K562 (cell line): ENCODE results near the gene PRKD2. TPM values are rescaled to one million over a fixed set of nuclear protein-coding genes. Genes with fewer than 3 reads are reported as not detected.

ENCODE experiments used
- ADNP ChIP-seq: fragments of 200-800 bp; sonication (Bioruptor generic); IDR thresholded peaks from 2 replicates; pipeline ENCODE4 v1.6.1; 2016; ENCODE audit warnings: missing genetic modification characterization, missing compliant biosample characterization
- ESRRA ChIP-seq: fragments of 450-650 bp; IDR thresholded peaks from 2 replicates; pipeline ENCODE4 v1.6.1; 2014; ENCODE audit warnings: low read depth, mild to moderate bottlenecking, moderate library complexity, borderline replicate concordance
- HDAC1 ChIP-seq, 2 experiments: fragments of 450-650 bp; IDR thresholded peaks; 2 replicates each; pipeline ENCODE4 v1.6.1; 2016 to 2017; ENCODE audit warnings: inconsistent platforms in 1 of 2, mild to moderate bottlenecking in 1 of 2, moderate library complexity in 1 of 2
- HDAC2 ChIP-seq: fragments of 450-650 bp; IDR thresholded peaks from 2 replicates; pipeline ENCODE4 v1.6.1; 2016; ENCODE audit warnings: mild to moderate bottlenecking
- RAD21 ChIP-seq, 2 experiments: fragments of 250-450 bp in 1 of 2; fragments of 450-650 bp in 1 of 2; sonication (Bioruptor Pico) in 1 of 2; formaldehyde crosslinking in 1 of 2; IDR thresholded peaks in 1 of 2; conservative IDR thresholded peaks in 1 of 2; 2 replicates each; pipeline versions ENCODE4 v1.4.0 to v1.8.0; 2020 to 2022; ENCODE audit warnings: mild to moderate bottlenecking in 2 of 2, moderate library complexity in 1 of 2
- ZNF232 ChIP-seq: sonication (generic); formaldehyde crosslinking; IDR thresholded peaks from 2 replicates; pipeline ENCODE4 v1.8.0; 2022; ENCODE audit warnings: mild to moderate bottlenecking, missing genetic modification reagents
- polyA plus RNA-seq, 8 experiments: library from polyadenylated mRNA; depleted of rRNA in 4 of 8; stranded (reverse) in 5 of 8; unstranded in 3 of 8; fragments of >200 nt; fragmentation: Nextera tagmentation in 2 of 8; fragmentation: Illumina TruSeq in 1 of 8; extraction: Ambion mirVana in 2 of 8; extraction: Trizol in 1 of 8; gene quantifications; 2 replicates each; pipeline versions ENCODE4 v1.2.1 to v1.2.3, GENCODE V29; 2011 to 2014; ENCODE audit warnings: inconsistent platforms in 1 of 8, missing spikeins in 1 of 8
- total RNA-seq, 7 experiments: library from RNA; depleted of rRNA in 6 of 7; stranded (reverse); fragments of >200 nt in 6 of 7; fragmentation: Illumina TruSeq in 2 of 7; extraction: Trizol in 2 of 7; gene quantifications; 2 replicates each; pipeline versions ENCODE4 v1.2.1 to v1.2.3, GENCODE V29; 2011 to 2021; ENCODE audit warnings: low replicate concordance in 1 of 7
- TF ChIP-seq, protein P1 (sequence below), 2 experiments: fragments of 450-650 bp; IDR thresholded peaks; 2 replicates each; pipeline ENCODE4 v1.6.1; 2018; ENCODE audit warnings: mild to moderate bottlenecking in 2 of 2, low read depth in 1 of 2; ENCODE audit not compliant: partially characterized antibody in 2 of 2
- TF ChIP-seq, protein P2 (sequence below), 2 experiments: IDR thresholded peaks; 2 replicates each; pipeline ENCODE4 v1.6.1; 2012; ENCODE audit warnings: improper control_type of control experiment in 2 of 2, low read depth in 2 of 2, low read length in 2 of 2, borderline replicate concordance in 1 of 2
- TF ChIP-seq, protein P3 (sequence below), 2 experiments: fragments of 250-450 bp in 1 of 2; fragments of 450-650 bp in 1 of 2; sonication (Bioruptor Pico) in 1 of 2; IDR thresholded peaks; 2 replicates each; pipeline versions ENCODE4 v1.6.1 to v1.8.0; 2016 to 2021; ENCODE audit warnings: mild to moderate bottlenecking in 2 of 2, moderate library complexity in 2 of 2, missing compliant biosample characterization in 1 of 2, missing genetic modification characterization in 1 of 2

Gene PRKD2
- total and polyA plus RNA-seq, 9 of the 15 experiments (the other 6 are each of a cell fraction or from before 2014, with no cell fraction given) = 1.8 to 60.0 (median 15.0) TPM

DNA sequence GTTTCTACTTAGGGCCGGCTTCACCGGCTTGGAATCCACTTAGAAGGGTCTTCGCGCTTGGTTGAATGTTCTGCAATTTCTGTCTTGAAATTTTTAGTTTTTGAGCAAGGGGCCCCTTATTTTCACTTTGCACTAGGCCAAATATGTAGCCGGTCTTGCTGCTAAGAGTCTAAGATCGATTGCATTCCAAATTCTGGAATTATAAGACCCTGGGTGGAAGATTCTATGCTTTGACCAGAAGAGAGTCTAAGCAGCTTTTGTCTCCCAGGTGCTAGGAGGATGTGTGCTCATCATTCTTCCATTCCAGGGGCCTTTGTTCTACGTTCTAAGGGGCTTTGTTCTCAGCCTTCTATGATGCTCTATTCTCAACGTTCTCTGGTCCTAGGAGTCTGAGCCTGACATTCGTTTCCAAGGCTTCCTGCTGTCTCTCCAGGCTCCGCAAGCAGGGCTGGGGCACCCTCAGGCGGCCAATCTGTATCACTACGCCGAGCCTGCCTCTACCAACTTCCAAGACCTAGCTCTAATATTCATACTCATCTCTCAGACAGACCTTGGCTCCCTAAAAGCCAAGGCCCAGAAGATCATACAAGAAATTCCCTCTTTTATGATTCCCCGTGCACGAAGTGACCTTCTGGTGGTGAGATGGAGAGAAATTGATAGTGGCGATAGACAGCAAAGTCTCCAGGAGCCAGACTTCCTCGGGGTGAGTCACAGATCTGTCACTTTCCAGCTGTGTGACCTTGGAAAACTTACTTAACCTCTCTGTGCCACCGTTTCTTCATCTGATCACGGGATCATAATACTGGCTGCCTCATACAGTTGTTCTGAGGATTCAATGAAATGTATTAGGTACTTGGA, 55.0 kb downstream of the PRKD2 start (continued):
- TF ChIP-seq HDAC2 = peak; percentile 81; the same call in 1 of the 2 replicates
- TF ChIP-seq ADNP = peak; percentile 92
- TF ChIP-seq, protein P1, sequence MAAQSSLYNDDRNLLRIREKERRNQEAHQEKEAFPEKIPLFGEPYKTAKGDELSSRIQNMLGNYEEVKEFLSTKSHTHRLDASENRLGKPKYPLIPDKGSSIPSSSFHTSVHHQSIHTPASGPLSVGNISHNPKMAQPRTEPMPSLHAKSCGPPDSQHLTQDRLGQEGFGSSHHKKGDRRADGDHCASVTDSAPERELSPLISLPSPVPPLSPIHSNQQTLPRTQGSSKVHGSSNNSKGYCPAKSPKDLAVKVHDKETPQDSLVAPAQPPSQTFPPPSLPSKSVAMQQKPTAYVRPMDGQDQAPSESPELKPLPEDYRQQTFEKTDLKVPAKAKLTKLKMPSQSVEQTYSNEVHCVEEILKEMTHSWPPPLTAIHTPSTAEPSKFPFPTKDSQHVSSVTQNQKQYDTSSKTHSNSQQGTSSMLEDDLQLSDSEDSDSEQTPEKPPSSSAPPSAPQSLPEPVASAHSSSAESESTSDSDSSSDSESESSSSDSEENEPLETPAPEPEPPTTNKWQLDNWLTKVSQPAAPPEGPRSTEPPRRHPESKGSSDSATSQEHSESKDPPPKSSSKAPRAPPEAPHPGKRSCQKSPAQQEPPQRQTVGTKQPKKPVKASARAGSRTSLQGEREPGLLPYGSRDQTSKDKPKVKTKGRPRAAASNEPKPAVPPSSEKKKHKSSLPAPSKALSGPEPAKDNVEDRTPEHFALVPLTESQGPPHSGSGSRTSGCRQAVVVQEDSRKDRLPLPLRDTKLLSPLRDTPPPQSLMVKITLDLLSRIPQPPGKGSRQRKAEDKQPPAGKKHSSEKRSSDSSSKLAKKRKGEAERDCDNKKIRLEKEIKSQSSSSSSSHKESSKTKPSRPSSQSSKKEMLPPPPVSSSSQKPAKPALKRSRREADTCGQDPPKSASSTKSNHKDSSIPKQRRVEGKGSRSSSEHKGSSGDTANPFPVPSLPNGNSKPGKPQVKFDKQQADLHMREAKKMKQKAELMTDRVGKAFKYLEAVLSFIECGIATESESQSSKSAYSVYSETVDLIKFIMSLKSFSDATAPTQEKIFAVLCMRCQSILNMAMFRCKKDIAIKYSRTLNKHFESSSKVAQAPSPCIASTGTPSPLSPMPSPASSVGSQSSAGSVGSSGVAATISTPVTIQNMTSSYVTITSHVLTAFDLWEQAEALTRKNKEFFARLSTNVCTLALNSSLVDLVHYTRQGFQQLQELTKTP (IDR thresholded peaks at IDR 0.05; ENCODE audit: low read depth in 1 of 2, partially characterized antibody in 2 of 2) = peak in 1 of 2 experiments; percentile 62
- TF ChIP-seq ZNF232 (CRISPR knock-in tag) = no peak
- TF ChIP-seq, protein P2, sequence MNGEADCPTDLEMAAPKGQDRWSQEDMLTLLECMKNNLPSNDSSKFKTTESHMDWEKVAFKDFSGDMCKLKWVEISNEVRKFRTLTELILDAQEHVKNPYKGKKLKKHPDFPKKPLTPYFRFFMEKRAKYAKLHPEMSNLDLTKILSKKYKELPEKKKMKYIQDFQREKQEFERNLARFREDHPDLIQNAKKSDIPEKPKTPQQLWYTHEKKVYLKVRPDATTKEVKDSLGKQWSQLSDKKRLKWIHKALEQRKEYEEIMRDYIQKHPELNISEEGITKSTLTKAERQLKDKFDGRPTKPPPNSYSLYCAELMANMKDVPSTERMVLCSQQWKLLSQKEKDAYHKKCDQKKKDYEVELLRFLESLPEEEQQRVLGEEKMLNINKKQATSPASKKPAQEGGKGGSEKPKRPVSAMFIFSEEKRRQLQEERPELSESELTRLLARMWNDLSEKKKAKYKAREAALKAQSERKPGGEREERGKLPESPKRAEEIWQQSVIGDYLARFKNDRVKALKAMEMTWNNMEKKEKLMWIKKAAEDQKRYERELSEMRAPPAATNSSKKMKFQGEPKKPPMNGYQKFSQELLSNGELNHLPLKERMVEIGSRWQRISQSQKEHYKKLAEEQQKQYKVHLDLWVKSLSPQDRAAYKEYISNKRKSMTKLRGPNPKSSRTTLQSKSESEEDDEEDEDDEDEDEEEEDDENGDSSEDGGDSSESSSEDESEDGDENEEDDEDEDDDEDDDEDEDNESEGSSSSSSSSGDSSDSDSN (IDR thresholded peaks at IDR 0.05; ENCODE audit: borderline replicate concordance in 1 of 2, low read depth in 2 of 2, low read length in 2 of 2) = no peak
- TF ChIP-seq, protein P3, sequence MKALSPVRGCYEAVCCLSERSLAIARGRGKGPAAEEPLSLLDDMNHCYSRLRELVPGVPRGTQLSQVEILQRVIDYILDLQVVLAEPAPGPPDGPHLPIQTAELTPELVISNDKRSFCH (CRISPR knock-in tag; IDR thresholded peaks at IDR 0.05) = no peak
- TF ChIP-seq, protein P3 (tag; IDR thresholded peaks at IDR 0.05) = no peak
- TF ChIP-seq HDAC1 (IDR thresholded peaks at IDR 0.05) = peak in 1 of 2 experiments; percentile 15; a peak in 1 of 4 replicates
- peak; percentile 98 to 99 for TF ChIP-seq RAD21 (CRISPR knock-in tag; conservative IDR thresholded peaks at IDR 0.05 in 1 of 2, IDR thresholded peaks at IDR 0.05 in 1 of 2)
- no peak for TF ChIP-seq ESRRA
